Measurements from ENCODE around the gene EIF4G1. TPM values are rescaled to one million over a fixed set of nuclear protein-coding genes. Genes with fewer than 3 reads are reported as not detected.

Gene EIF4G1
- total and polyA plus RNA-seq, 2 experiments from 2014 or later = 227 to 552 TPM

DNA sequence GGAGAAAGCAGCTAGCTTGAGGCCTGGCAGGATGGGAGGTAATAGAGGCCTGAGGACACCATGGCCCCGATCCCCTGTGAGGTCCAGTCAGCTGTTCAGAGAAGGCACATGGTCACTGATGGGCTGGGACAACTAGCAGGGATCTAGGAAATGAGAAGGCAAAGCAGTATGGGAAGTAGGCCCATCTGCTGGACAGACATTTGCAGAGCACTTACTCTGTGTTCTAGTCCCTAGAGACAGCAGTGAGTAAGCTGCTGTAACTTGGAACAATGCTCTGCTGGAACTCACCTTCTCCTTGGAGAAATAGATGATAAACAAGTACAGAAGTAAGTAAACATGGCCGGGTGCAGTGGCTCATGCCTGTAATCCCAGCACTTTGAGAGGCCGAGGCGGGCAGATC is 31.5 kb upstream of the EIF4G1 start:
- no peaks in the 10 kb centered on the region for H4K20me1 ChIP-seq (replicated peaks; ENCODE audit: insufficient read depth)
- no peaks in the 10 kb centered on the region for H3F3A ChIP-seq (replicated peaks; ENCODE audit: low read depth)
- no peak overlapping the region for H3K27ac Mint-ChIP-seq
- H3K4me3 Mint-ChIP-seq = no peak overlapping the region
- no peak overlapping the region for H2AFZ ChIP-seq
- H3K36me3 ChIP-seq (ENCODE audit: insufficient read depth) = no peaks in the 10 kb centered on the region
- H3K36me3 Mint-ChIP-seq (ENCODE audit: low read depth) = no peaks in the 10 kb centered on the region
- no peaks in the 10 kb centered on the region for H3K9me2 ChIP-seq (ENCODE audit: insufficient read depth)
- H3K27me3 Mint-ChIP-seq (ENCODE audit: insufficient read depth, low read depth, poor library complexity) = peaks cover 14% of the 10 kb centered on the region
- no peak overlapping the region for H3K4me3 ChIP-seq
- H3K4me1 Mint-ChIP-seq = peaks cover 5% of the 10 kb centered on the region; the same call in 1 of the 3 replicates
- DNase-seq (ENCODE audit: low spot score) (no peak), ATAC-seq (no peak)
- no peaks in the 10 kb centered on the region for H3K9me3 Mint-ChIP-seq
- no peaks in the 10 kb centered on the region for H3K4me1 ChIP-seq (ENCODE audit: insufficient read depth)
- H3K79me2 ChIP-seq (replicated peaks; ENCODE audit: insufficient read depth) = no peaks in the 10 kb centered on the region
- H3K4me2 ChIP-seq = no peak overlapping the region
- no peak overlapping the region for H3K27ac ChIP-seq (ENCODE audit: low read depth)
- peaks cover 2% of the 10 kb centered on the region; the same call in 1 of the 2 replicates for H3K27me3 ChIP-seq (ENCODE audit: insufficient read depth)
- TF ChIP-seq, protein P1, sequence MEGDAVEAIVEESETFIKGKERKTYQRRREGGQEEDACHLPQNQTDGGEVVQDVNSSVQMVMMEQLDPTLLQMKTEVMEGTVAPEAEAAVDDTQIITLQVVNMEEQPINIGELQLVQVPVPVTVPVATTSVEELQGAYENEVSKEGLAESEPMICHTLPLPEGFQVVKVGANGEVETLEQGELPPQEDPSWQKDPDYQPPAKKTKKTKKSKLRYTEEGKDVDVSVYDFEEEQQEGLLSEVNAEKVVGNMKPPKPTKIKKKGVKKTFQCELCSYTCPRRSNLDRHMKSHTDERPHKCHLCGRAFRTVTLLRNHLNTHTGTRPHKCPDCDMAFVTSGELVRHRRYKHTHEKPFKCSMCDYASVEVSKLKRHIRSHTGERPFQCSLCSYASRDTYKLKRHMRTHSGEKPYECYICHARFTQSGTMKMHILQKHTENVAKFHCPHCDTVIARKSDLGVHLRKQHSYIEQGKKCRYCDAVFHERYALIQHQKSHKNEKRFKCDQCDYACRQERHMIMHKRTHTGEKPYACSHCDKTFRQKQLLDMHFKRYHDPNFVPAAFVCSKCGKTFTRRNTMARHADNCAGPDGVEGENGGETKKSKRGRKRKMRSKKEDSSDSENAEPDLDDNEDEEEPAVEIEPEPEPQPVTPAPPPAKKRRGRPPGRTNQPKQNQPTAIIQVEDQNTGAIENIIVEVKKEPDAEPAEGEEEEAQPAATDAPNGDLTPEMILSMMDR (conservative IDR thresholded peaks at IDR 0.05; ENCODE audit: low read depth in 2 of 2) = no peak
- no peak for TF ChIP-seq STAT1 (IDR thresholded peaks at IDR 0.05; ENCODE audit: unreplicated experiment)
- TF ChIP-seq, protein P2, sequence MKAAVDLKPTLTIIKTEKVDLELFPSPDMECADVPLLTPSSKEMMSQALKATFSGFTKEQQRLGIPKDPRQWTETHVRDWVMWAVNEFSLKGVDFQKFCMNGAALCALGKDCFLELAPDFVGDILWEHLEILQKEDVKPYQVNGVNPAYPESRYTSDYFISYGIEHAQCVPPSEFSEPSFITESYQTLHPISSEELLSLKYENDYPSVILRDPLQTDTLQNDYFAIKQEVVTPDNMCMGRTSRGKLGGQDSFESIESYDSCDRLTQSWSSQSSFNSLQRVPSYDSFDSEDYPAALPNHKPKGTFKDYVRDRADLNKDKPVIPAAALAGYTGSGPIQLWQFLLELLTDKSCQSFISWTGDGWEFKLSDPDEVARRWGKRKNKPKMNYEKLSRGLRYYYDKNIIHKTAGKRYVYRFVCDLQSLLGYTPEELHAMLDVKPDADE (IDR thresholded peaks at IDR 0.05) = no peak
- TF ChIP-seq ZNF331 (CRISPR knock-in tag; IDR thresholded peaks at IDR 0.05; ENCODE audit: low read depth) = peak; percentile 52; the same call in 1 of the 2 replicates
- TF ChIP-seq ZNF114 (CRISPR knock-in tag; IDR thresholded peaks at IDR 0.05) = no peak
- no peak for TF ChIP-seq CREB1 (CRISPR knock-in tag; IDR thresholded peaks at IDR 0.05; ENCODE audit: low read depth)
- TF ChIP-seq JUNB (IDR thresholded peaks at IDR 0.05; ENCODE audit: unreplicated experiment) = no peak
- TF ChIP-seq NANOG (IDR thresholded peaks at IDR 0.05; ENCODE audit: borderline replicate concordance) = no peak

DNA sequence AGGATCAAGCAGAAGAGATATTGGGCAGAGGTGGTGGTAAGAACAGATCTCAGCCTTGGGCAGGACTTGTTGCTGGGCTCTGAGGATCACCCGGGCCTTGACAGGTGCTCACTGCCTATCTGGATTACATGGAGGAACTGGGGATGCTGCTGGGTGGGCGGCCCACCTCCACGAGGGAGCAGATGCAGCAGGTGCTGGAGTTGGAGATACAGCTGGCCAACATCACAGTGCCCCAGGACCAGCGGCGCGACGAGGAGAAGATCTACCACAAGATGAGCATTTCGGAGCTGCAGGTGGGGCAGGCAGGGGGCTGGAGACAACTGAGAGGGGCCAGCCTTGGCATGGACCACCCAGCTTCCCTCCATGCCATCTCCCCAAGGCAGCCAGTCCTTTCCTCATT is 30.7 kb upstream of the EIF4G1 start:
- Mint-ChIP-seq H3K27ac (no peak overlapping the region), H3K4me3 (no peak overlapping the region), H3K27me3 (ENCODE audit: insufficient read depth, low read depth, poor library complexity) (peaks cover 13% of the 10 kb centered on the region), H3K4me1 (peaks cover 5% of the 10 kb centered on the region; the same call in 1 of the 3 replicates), H3K9me3 (no peaks in the 10 kb centered on the region), H3K36me3 (ENCODE audit: low read depth) (no peaks in the 10 kb centered on the region)
- no peaks in the 10 kb centered on the region for H3K36me3 ChIP-seq (ENCODE audit: insufficient read depth)
- no peak overlapping the region for H2AFZ ChIP-seq
- ATAC-seq (no peak), DNase-seq (ENCODE audit: low spot score) (no peak)
- no peaks in the 10 kb centered on the region for H3K27me3 ChIP-seq (ENCODE audit: insufficient read depth)
- no peak overlapping the region for H3K4me3 ChIP-seq
- no peaks in the 10 kb centered on the region for H3K79me2 ChIP-seq (replicated peaks; ENCODE audit: insufficient read depth)
- no peaks in the 10 kb centered on the region for H3K9me2 ChIP-seq (ENCODE audit: insufficient read depth)
- H3K27ac ChIP-seq (ENCODE audit: low read depth) = no peak overlapping the region
- H4K20me1 ChIP-seq (replicated peaks; ENCODE audit: insufficient read depth) = no peaks in the 10 kb centered on the region
- H3F3A ChIP-seq (replicated peaks; ENCODE audit: low read depth) = no peaks in the 10 kb centered on the region
- H3K4me1 ChIP-seq (ENCODE audit: insufficient read depth) = no peaks in the 10 kb centered on the region
- no peak overlapping the region for H3K4me2 ChIP-seq
- TF ChIP-seq EZH2 (IDR thresholded peaks at IDR 0.05; ENCODE audit: low read depth, unreplicated experiment) (no peak), NANOG (IDR thresholded peaks at IDR 0.05; ENCODE audit: borderline replicate concordance) (no peak), ZNF331 (CRISPR knock-in tag; IDR thresholded peaks at IDR 0.05; ENCODE audit: low read depth) (no peak), STAT1 (IDR thresholded peaks at IDR 0.05; ENCODE audit: unreplicated experiment) (no peak)
- TF ChIP-seq, protein P3, sequence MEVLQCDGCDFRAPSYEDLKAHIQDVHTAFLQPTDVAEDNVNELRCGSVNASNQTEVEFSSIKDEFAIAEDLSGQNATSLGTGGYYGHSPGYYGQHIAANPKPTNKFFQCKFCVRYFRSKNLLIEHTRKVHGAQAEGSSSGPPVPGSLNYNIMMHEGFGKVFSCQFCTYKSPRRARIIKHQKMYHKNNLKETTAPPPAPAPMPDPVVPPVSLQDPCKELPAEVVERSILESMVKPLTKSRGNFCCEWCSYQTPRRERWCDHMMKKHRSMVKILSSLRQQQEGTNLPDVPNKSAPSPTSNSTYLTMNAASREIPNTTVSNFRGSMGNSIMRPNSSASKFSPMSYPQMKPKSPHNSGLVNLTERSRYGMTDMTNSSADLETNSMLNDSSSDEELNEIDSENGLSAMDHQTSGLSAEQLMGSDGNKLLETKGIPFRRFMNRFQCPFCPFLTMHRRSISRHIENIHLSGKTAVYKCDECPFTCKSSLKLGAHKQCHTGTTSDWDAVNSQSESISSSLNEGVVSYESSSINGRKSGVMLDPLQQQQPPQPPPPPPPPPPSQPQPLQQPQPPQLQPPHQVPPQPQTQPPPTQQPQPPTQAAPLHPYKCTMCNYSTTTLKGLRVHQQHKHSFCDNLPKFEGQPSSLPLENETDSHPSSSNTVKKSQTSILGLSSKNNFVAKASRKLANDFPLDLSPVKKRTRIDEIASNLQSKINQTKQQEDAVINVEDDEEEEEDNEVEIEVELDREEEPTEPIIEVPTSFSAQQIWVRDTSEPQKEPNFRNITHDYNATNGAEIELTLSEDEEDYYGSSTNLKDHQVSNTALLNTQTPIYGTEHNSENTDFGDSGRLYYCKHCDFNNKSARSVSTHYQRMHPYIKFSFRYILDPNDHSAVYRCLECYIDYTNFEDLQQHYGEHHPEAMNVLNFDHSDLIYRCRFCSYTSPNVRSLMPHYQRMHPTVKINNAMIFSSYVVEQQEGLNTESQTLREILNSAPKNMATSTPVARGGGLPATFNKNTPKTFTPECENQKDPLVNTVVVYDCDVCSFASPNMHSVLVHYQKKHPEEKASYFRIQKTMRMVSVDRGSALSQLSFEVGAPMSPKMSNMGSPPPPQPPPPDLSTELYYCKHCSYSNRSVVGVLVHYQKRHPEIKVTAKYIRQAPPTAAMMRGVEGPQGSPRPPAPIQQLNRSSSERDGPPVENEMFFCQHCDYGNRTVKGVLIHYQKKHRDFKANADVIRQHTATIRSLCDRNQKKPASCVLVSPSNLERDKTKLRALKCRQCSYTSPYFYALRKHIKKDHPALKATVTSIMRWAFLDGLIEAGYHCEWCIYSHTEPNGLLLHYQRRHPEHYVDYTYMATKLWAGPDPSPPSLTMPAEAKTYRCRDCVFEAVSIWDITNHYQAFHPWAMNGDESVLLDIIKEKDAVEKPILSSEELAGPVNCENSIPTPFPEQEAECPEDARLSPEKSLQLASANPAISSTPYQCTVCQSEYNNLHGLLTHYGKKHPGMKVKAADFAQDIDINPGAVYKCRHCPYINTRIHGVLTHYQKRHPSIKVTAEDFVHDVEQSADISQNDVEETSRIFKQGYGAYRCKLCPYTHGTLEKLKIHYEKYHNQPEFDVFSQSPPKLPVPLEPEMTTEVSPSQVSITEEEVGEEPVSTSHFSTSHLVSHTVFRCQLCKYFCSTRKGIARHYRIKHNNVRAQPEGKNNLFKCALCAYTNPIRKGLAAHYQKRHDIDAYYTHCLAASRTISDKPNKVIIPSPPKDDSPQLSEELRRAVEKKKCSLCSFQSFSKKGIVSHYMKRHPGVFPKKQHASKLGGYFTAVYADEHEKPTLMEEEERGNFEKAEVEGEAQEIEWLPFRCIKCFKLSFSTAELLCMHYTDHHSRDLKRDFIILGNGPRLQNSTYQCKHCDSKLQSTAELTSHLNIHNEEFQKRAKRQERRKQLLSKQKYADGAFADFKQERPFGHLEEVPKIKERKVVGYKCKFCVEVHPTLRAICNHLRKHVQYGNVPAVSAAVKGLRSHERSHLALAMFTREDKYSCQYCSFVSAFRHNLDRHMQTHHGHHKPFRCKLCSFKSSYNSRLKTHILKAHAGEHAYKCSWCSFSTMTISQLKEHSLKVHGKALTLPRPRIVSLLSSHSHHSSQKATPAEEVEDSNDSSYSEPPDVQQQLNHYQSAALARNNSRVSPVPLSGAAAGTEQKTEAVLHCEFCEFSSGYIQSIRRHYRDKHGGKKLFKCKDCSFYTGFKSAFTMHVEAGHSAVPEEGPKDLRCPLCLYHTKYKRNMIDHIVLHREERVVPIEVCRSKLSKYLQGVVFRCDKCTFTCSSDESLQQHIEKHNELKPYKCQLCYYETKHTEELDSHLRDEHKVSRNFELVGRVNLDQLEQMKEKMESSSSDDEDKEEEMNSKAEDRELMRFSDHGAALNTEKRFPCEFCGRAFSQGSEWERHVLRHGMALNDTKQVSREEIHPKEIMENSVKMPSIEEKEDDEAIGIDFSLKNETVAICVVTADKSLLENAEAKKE (CRISPR knock-in tag; IDR thresholded peaks at IDR 0.05) = no peak
- TF ChIP-seq, protein P1 (conservative IDR thresholded peaks at IDR 0.05; ENCODE audit: low read depth in 2 of 2) = no peak
